CD4-positive, CD25-positive, alpha-beta regulatory T cell (primary cell): ENCODE measurements around the gene MBD3L1. TPM values are rescaled to one million over a fixed set of nuclear protein-coding genes. Genes with fewer than 3 reads are reported as not detected.

Experiments
- ATAC-seq, 2 donors: fragments of 150-1000 bp; cut with Tn5 transposase; one replicate each; pipeline ENCODE4 v1.10.0; 2021; ENCODE audit warnings: low read depth in 2 of 2, moderate number of reproducible peaks in 2 of 2, moderate library complexity in 1 of 2
- DNase-seq, 3 donors: peaks; one replicate each; pipeline versions ENCODE4 v3.0.0 to v3.0.0-alpha.2; 2012 to 2022; ENCODE audit warnings: mixed read lengths in 1 of 3
- H3K27ac ChIP-seq: one replicate; pipeline ENCODE4 v1.7.0; 2013; ENCODE audit warnings: mild to moderate bottlenecking, low read length; ENCODE audit not compliant: insufficient read depth, poor library complexity, severe bottlenecking
- H3K27me3 ChIP-seq: one replicate; pipeline ENCODE4 v1.7.0; 2013; ENCODE audit warnings: low read length; ENCODE audit not compliant: control insufficient read depth, insufficient read depth
- H3K36me3 ChIP-seq: one replicate; pipeline ENCODE4 v1.7.0; 2013; ENCODE audit warnings: mild to moderate bottlenecking, low read length, moderate library complexity; ENCODE audit not compliant: control insufficient read depth, insufficient read depth
- H3K4me1 ChIP-seq: 2 replicates; pipeline ENCODE4 v1.7.0; 2013; ENCODE audit warnings: mild to moderate bottlenecking, low read length; ENCODE audit not compliant: insufficient read depth, control insufficient read depth, poor library complexity, severe bottlenecking
- H3K4me3 ChIP-seq: one replicate; pipeline ENCODE4 v1.7.0; 2013; ENCODE audit warnings: low read depth, mild to moderate bottlenecking, low read length, moderate library complexity
- H3K9me3 ChIP-seq, 2 experiments: 1 replicate in 1 of 2; 2 replicates in 1 of 2; pipeline ENCODE4 v1.7.0; 2013; ENCODE audit warnings: low read length in 2 of 2, mild to moderate bottlenecking in 1 of 2, moderate library complexity in 1 of 2; ENCODE audit not compliant: control insufficient read depth in 2 of 2
- H3K27ac Mint-ChIP-seq, 3 donors: one replicate each; pipeline ENCODE4 v1.8.0; 2020 to 2022; ENCODE audit warnings: mild to moderate bottlenecking in 3 of 3, mixed read lengths in 3 of 3, moderate library complexity in 2 of 3
- H3K27me3 Mint-ChIP-seq: one replicate; pipeline ENCODE4 v1.8.0; 2022; ENCODE audit warnings: mild to moderate bottlenecking, mixed read lengths
- H3K36me3 Mint-ChIP-seq: one replicate; pipeline ENCODE4 v1.8.0; 2020; ENCODE audit warnings: mixed read lengths
- H3K4me1 Mint-ChIP-seq, 4 donors: one replicate each; pipeline ENCODE4 v1.8.0; 2020 to 2022; ENCODE audit warnings: mixed read lengths in 4 of 4, mild to moderate bottlenecking in 1 of 4
- H3K4me3 Mint-ChIP-seq, 4 donors: one replicate each; pipeline ENCODE4 v1.8.0; 2020 to 2022; ENCODE audit warnings: mild to moderate bottlenecking in 4 of 4, mixed read lengths in 4 of 4, moderate library complexity in 3 of 4
- H3K9me3 Mint-ChIP-seq, 7 donors: one replicate each; pipeline ENCODE4 v1.8.0; 2020 to 2022; ENCODE audit warnings: mixed read lengths in 7 of 7, mild to moderate bottlenecking in 3 of 7, moderate library complexity in 2 of 7
- polyA plus RNA-seq, 4 donors: library from polyadenylated mRNA; unstranded; fragments of 300-500 nt; fragmentation: Illumina TruSeq; gene quantifications; one replicate each; pipeline ENCODE4 v1.2.3, GENCODE V29; 2021
- total RNA-seq: library from RNA; stranded (reverse); gene quantifications from one replicate; pipeline ENCODE4 v1.2.3, GENCODE V29; 2022

MBD3L1 gene
- total and polyA plus RNA-seq, 5 donors from 2014 or later = not detected

DNA sequence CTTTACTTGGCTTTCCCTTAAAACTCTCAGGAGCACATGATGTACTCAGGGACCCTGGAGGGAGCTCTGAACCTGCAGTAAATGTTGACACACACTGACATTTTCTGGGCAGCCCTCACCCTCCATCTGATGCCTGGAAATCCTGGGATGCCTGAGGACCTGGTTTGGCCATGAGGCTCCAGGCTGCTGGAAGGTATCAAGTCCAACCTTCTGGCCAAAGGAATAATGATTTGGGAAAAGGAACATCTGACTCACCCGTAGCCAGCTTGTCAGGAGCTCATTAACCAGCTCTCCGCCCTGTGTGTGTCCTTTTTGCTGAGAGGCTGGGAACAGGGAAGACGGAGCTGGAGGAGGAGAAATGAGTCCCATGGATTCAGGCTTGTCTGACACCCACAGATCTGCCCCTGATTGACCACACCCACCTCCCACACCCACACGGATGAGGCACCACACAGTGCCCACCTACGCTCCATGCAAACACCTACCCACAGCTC is 10.4 kb upstream of the MBD3L1 start:
- H3K9me3 ChIP-seq = peaks cover 22 to 25% of the 10 kb centered on the region in 2 experiments
- no peak overlapping the region for H3K27ac ChIP-seq
- Mint-ChIP-seq H3K4me3 (no peak overlapping the region), H3K4me1 (peaks cover 2 to 10% (median 5%) of the 10 kb centered on the region in 4 donors), H3K27me3 (no peaks in the 10 kb centered on the region), H3K27ac (no peak overlapping the region), H3K36me3 (peaks cover 75% of the 10 kb centered on the region), H3K9me3 (peaks cover 1 to 39% (median 18%) of the 10 kb centered on the region in 7 donors)
- ATAC-seq = no peak
- peaks cover 75% of the 10 kb centered on the region for H3K36me3 ChIP-seq
- H3K27me3 ChIP-seq = no peaks in the 10 kb centered on the region
- DNase-seq = no peak
- no peak overlapping the region for H3K4me3 ChIP-seq
- H3K4me1 ChIP-seq = no peaks in the 10 kb centered on the region

DNA sequence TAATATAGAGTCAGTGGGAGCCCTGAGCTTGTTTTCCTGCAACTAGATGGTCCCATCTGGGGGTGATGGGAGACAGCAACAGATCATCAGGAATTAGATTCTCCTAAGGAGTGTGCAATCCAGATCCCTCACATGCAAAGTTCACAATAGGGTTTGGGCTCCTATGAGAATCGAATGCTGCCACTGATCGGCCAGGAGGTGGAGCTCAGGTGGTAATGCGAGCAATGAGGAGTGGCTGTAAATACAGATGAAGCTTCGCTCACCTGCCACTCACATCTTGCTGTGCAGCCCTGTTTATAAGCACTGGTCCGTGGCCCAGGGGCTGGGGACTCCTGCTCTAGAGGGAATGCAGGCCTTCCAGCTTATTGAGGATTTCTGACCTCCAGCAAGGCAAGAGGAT is 5.8 kb upstream of the MBD3L1 start:
- Histone ChIP-seq H3K36me3 (peaks cover 33% of the 10 kb centered on the region), H3K27me3 (no peaks in the 10 kb centered on the region), H3K4me1 (peaks cover 6% of the 10 kb centered on the region), H3K9me3 (no peaks in the 10 kb centered on the region), H3K27ac (no peak overlapping the region), H3K4me3 (no peak overlapping the region)
- Mint-ChIP-seq H3K4me3 (peak overlapping the region in 1 of 4 donors; percentile 41), H3K9me3 (peaks cover 0 to 4% (median 0%) of the 10 kb centered on the region in 7 donors), H3K4me1 (peaks cover 0 to 20% (median 15%) of the 10 kb centered on the region in 4 donors), H3K27me3 (no peaks in the 10 kb centered on the region), H3K27ac (no peak overlapping the region), H3K36me3 (peaks cover 40% of the 10 kb centered on the region)
- DNase-seq (no peak), ATAC-seq (no peak)

DNA sequence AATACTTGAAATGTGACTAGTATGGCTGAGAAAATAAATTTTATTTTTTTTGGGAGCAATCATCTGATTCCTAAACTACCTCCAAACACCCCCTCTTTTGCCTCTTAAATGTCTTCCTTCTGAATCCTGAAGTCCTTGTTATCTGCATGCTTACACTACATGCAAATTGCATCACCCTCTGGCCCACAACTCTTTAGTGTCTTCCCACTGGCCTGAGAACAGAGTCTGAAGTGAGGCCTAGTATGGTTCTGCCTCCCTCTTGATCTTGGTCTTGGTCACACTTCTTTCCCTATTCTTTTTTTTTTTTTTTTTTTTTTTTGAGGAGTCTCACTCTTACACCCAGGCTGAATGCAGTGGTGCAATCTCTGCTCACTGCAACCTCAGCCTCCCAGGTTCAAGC is 4.9 kb upstream of the MBD3L1 start:
- Mint-ChIP-seq H3K36me3 (peaks cover 33% of the 10 kb centered on the region), H3K27me3 (no peaks in the 10 kb centered on the region), H3K4me3 (peak overlapping the region in 1 of 4 donors; percentile 69), H3K9me3 (peaks cover 0 to 3% (median 0%) of the 10 kb centered on the region in 7 donors), H3K27ac (no peak overlapping the region), H3K4me1 (peaks cover 0 to 26% (median 19%) of the 10 kb centered on the region in 4 donors)
- H3K4me3 ChIP-seq = no peak overlapping the region
- H3K27ac ChIP-seq = no peak overlapping the region
- ATAC-seq = no peak
- DNase-seq = no peak
- H3K9me3 ChIP-seq = no peaks in the 10 kb centered on the region
- no peaks in the 10 kb centered on the region for H3K27me3 ChIP-seq
- peaks cover 11% of the 10 kb centered on the region for H3K4me1 ChIP-seq
- peaks cover 24% of the 10 kb centered on the region for H3K36me3 ChIP-seq

DNA sequence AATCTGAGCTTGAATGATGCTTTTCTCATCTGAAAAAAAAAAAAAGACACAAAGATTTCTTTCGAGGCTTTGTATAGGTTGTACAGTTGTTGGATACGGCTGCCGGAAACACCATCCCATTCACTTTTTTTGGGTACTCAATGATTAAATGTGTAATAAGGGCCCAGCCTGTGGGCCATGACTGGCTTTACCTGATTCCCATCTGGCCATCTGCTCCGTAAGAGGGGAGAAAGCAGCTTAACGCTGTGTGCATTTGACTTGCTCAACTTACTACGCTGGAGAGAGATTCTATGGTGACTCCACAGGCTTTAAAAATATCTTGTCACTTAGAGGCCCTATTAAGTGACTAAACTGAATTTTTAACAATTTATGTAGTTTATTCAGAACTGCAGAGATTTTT is 804 bp upstream of the MBD3L1 start:
- H3K9me3 Mint-ChIP-seq = peaks cover 0 to 5% (median 0%) of the 10 kb centered on the region in 7 donors
- ATAC-seq (no peak), DNase-seq (no peak)
- no peaks in the 10 kb centered on the region for H3K27me3 ChIP-seq
- peak overlapping the region; percentile 90 to 96 (median 94) for H3K4me3 Mint-ChIP-seq
- peak overlapping the region; percentile 93 for H3K27ac ChIP-seq
- H3K36me3 Mint-ChIP-seq = peaks cover 9% of the 10 kb centered on the region
- H3K27ac Mint-ChIP-seq = peak overlapping the region; percentile 93 to 96 (median 94)
- H3K4me1 ChIP-seq = peaks cover 11% of the 10 kb centered on the region
- peaks cover 0 to 34% (median 20%) of the 10 kb centered on the region in 4 donors for H3K4me1 Mint-ChIP-seq
- H3K27me3 Mint-ChIP-seq = peaks cover 6% of the 10 kb centered on the region
- peak overlapping the region; percentile 78 for H3K4me3 ChIP-seq
- no peaks in the 10 kb centered on the region for H3K9me3 ChIP-seq
- H3K36me3 ChIP-seq = peaks cover 3% of the 10 kb centered on the region

DNA sequence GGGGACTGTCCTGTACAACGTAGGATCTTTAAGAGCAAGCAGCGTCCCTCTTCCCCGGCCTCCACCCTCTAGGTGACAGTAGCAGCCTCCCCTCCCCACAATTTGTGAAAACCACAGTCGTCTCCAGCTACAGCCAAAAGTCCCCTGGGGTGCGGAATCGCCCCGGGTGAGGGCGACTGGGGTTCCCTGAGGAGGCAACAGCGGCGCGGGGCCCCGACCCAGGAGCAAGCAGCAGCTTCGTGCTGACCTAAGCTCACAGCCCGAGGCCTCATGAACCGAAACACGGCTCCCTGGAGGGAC is 395 bp upstream of the MBD3L1 start:
- Histone ChIP-seq H3K4me1 (peaks cover 11% of the 10 kb centered on the region), H3K27ac (peak overlapping the region; percentile 93), H3K4me3 (peak overlapping the region; percentile 78), H3K27me3 (no peaks in the 10 kb centered on the region), H3K9me3 (no peaks in the 10 kb centered on the region), H3K36me3 (peaks cover 3% of the 10 kb centered on the region)
- Mint-ChIP-seq H3K4me1 (peaks cover 0 to 34% (median 20%) of the 10 kb centered on the region in 4 donors), H3K36me3 (peaks cover 9% of the 10 kb centered on the region), H3K27ac (peak overlapping the region; percentile 93 to 96 (median 94)), H3K27me3 (peaks cover 6% of the 10 kb centered on the region), H3K4me3 (peak overlapping the region; percentile 90 to 96 (median 94)), H3K9me3 (peaks cover 0 to 5% (median 0%) of the 10 kb centered on the region in 7 donors)
- DNase-seq (no peak), ATAC-seq (no peak)

DNA sequence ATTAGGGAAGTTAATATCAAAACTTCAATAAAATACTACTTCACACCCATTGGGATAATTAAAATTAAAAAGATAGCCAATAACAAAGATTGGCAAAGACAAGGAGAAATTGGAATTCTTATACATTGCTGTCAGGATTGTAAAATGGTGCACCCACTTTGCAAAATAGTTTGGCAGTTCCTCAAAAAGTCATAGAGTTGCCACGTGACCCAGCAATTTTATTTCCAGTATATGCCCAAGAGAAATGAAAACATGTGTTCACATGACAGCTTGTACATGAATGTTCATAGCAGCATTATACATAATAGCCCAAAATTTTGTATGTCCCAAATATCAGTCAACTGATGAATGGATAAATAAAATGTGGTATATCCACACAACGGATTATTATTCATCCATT is 3.3 kb downstream of the MBD3L1 start:
- no peaks in the 10 kb centered on the region for H3K9me3 ChIP-seq
- H3K4me1 ChIP-seq = peaks cover 11% of the 10 kb centered on the region
- Mint-ChIP-seq H3K36me3 (no peaks in the 10 kb centered on the region), H3K4me1 (peaks cover 0 to 24% (median 14%) of the 10 kb centered on the region in 4 donors), H3K27ac (no peak overlapping the region), H3K27me3 (peaks cover 12% of the 10 kb centered on the region), H3K4me3 (no peak overlapping the region), H3K9me3 (peaks cover 0 to 5% (median 0%) of the 10 kb centered on the region in 7 donors)
- H3K27ac ChIP-seq = no peak overlapping the region
- ATAC-seq (no peak), DNase-seq (no peak)
- no peak overlapping the region for H3K4me3 ChIP-seq
- no peaks in the 10 kb centered on the region for H3K36me3 ChIP-seq
- H3K27me3 ChIP-seq = no peaks in the 10 kb centered on the region

DNA sequence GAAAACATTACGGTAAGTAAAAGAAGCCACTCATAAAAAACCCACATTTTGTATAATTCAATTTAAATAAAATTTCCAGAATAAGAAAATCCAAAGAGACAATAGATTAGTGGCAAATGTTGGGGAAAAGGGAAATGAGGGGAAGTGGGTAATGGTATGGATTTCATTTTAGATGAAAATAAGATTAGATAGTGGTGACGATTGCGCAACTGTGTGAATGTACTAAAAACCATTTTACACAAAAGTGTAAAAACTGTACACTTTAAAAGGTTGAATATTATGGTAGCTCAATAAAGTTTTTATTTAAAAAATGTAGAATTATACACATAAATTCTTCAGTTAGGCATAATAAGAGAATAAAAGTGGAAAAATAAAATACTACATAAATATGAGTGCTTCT is 3.7 kb downstream of the MBD3L1 start:
- Mint-ChIP-seq H3K27me3 (peaks cover 16% of the 10 kb centered on the region), H3K27ac (no peak overlapping the region), H3K9me3 (peaks cover 0 to 5% (median 0%) of the 10 kb centered on the region in 7 donors), H3K4me3 (no peak overlapping the region), H3K4me1 (peaks cover 0 to 22% (median 14%) of the 10 kb centered on the region in 4 donors), H3K36me3 (no peaks in the 10 kb centered on the region)
- Histone ChIP-seq H3K36me3 (no peaks in the 10 kb centered on the region), H3K27ac (no peak overlapping the region), H3K9me3 (no peaks in the 10 kb centered on the region), H3K27me3 (no peaks in the 10 kb centered on the region), H3K4me1 (peaks cover 11% of the 10 kb centered on the region), H3K4me3 (no peak overlapping the region)
- DNase-seq (no peak), ATAC-seq (no peak)

DNA sequence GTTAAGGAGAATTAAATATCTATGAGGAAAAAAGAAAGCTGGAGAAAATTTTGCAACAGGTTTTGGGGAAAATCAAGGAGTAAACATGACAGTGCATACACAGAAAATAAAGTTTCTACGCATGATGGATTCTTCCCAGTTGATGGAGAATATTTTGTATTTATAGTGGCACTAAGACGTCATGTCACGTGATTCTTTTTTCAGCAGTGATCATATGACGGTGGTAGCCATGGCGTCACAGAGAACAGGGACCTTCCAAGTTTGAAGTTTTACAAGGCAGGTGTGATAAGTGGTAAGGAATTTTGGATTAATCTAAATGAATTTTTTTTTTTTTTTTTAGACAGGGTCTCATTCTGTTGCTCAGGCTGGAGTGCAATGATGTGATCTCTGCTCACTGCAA is 8.5 kb downstream of the MBD3L1 start:
- no peak overlapping the region for H3K27ac ChIP-seq

More for the DNA sequence above, 8.5 kb downstream of the MBD3L1 start:
- no peaks in the 10 kb centered on the region for H3K4me1 ChIP-seq
- Mint-ChIP-seq H3K4me1 (no peaks in the 10 kb centered on the region), H3K27me3 (peaks cover 12% of the 10 kb centered on the region), H3K9me3 (peaks cover 0 to 2% (median 0%) of the 10 kb centered on the region in 7 donors), H3K36me3 (no peaks in the 10 kb centered on the region), H3K27ac (no peak overlapping the region), H3K4me3 (no peak overlapping the region)
- no peak overlapping the region for H3K4me3 ChIP-seq
- no peaks in the 10 kb centered on the region for H3K9me3 ChIP-seq
- no peak for DNase-seq
- H3K36me3 ChIP-seq = no peaks in the 10 kb centered on the region
- H3K27me3 ChIP-seq = no peaks in the 10 kb centered on the region
- no peak for ATAC-seq
